Nephron (organoid): ENCODE data around the gene UBE3B.

Source experiments
- H3K27ac Mint-ChIP-seq, 3 experiments: 2 replicates each; pipeline ENCODE4 v1.8.0; 2020; ENCODE audit warnings: mixed read lengths in 3 of 3, mild to moderate bottlenecking in 2 of 3, moderate library complexity in 1 of 3
- H3K27me3 Mint-ChIP-seq: 2 replicates; pipeline ENCODE4 v1.8.0; 2021; ENCODE audit warnings: low read depth, mild to moderate bottlenecking, moderate library complexity, mixed read lengths
- H3K36me3 Mint-ChIP-seq: 2 replicates; pipeline ENCODE4 v1.8.0; 2020; ENCODE audit warnings: low read depth, mixed read lengths
- H3K4me1 Mint-ChIP-seq: 2 replicates; pipeline ENCODE4 v1.8.0; 2020; ENCODE audit warnings: mixed read lengths
- H3K4me3 Mint-ChIP-seq, 3 experiments: 2 replicates each; pipeline ENCODE4 v1.8.0; 2020; ENCODE audit warnings: mild to moderate bottlenecking in 3 of 3, mixed read lengths in 3 of 3, moderate library complexity in 2 of 3
- H3K9me3 Mint-ChIP-seq: 2 replicates; pipeline ENCODE4 v1.8.0; 2020; ENCODE audit warnings: mixed read lengths
- CTCF ChIP-seq, 3 experiments: fragments of 200-600 bp; sonication (generic); IDR thresholded peaks; one replicate each; pipeline ENCODE4 v1.5.0; 2021; ENCODE audit warnings: antibody characterized with exemption in 3 of 3; ENCODE audit not compliant: unreplicated experiment in 3 of 3

UBE3B gene

GRCh38 chr12:109493090-109493489 lies 15.7 kb downstream of the UBE3B start:
- no peak for TF ChIP-seq CTCF (IDR thresholded peaks at IDR 0.05; ENCODE audit: unreplicated experiment in 3 of 3)
- H3K9me3 Mint-ChIP-seq: no peaks in the 10 kb centered on the region
- H3K4me3 Mint-ChIP-seq: no peak overlapping the region
- H3K36me3 Mint-ChIP-seq: peaks cover 63% of the 10 kb centered on the region
- no peaks in the 10 kb centered on the region for H3K27me3 Mint-ChIP-seq
- no peak overlapping the region for H3K27ac Mint-ChIP-seq
- H3K4me1 Mint-ChIP-seq: no peaks in the 10 kb centered on the region

GRCh38 chr12:109493938-109494337 lies 16.5 kb downstream of the UBE3B start:
- no peaks in the 10 kb centered on the region for H3K9me3 Mint-ChIP-seq
- H3K4me1 Mint-ChIP-seq: no peaks in the 10 kb centered on the region
- H3K27ac Mint-ChIP-seq: no peak overlapping the region
- no peak for TF ChIP-seq CTCF (IDR thresholded peaks at IDR 0.05; ENCODE audit: unreplicated experiment in 3 of 3)
- H3K4me3 Mint-ChIP-seq: no peak overlapping the region
- H3K36me3 Mint-ChIP-seq: peaks cover 70% of the 10 kb centered on the region
- no peaks in the 10 kb centered on the region for H3K27me3 Mint-ChIP-seq

- no peak for TF ChIP-seq CTCF (IDR thresholded peaks at IDR 0.05; ENCODE audit: unreplicated experiment in 3 of 3)
- H3K9me3 Mint-ChIP-seq: no peaks in the 10 kb centered on the region
- no peak overlapping the region for H3K27ac Mint-ChIP-seq
- no peaks in the 10 kb centered on the region for H3K4me1 Mint-ChIP-seq
- no peak overlapping the region for H3K4me3 Mint-ChIP-seq
- H3K27me3 Mint-ChIP-seq: no peaks in the 10 kb centered on the region
- H3K36me3 Mint-ChIP-seq: peaks cover 70% of the 10 kb centered on the region
Measured at GRCh38 chr12:109494348-109494881, 17.0 kb downstream of the UBE3B start.

GRCh38 chr12:109495012-109495411 lies 17.6 kb downstream of the UBE3B start:
- Mint-ChIP-seq H3K27ac (no peak overlapping the region), H3K36me3 (peaks cover 71% of the 10 kb centered on the region), H3K4me3 (no peak overlapping the region), H3K9me3 (no peaks in the 10 kb centered on the region), H3K4me1 (no peaks in the 10 kb centered on the region), H3K27me3 (no peaks in the 10 kb centered on the region)
- TF ChIP-seq CTCF (IDR thresholded peaks at IDR 0.05; ENCODE audit: unreplicated experiment in 3 of 3): no peak

GRCh38 chr12:109496306-109496705 lies 18.9 kb downstream of the UBE3B start:
- TF ChIP-seq CTCF (IDR thresholded peaks at IDR 0.05; ENCODE audit: unreplicated experiment in 3 of 3): no peak
- H3K27me3 Mint-ChIP-seq: no peaks in the 10 kb centered on the region
- peaks cover 72% of the 10 kb centered on the region for H3K36me3 Mint-ChIP-seq
- no peak overlapping the region for H3K27ac Mint-ChIP-seq
- no peaks in the 10 kb centered on the region for H3K9me3 Mint-ChIP-seq
- no peak overlapping the region for H3K4me3 Mint-ChIP-seq
- H3K4me1 Mint-ChIP-seq: no peaks in the 10 kb centered on the region

- Mint-ChIP-seq H3K27me3 (no peaks in the 10 kb centered on the region), H3K36me3 (peaks cover 78% of the 10 kb centered on the region), H3K4me1 (no peaks in the 10 kb centered on the region)
Measured at GRCh38 chr12:109497675-109498074, 20.2 kb downstream of the UBE3B start.

More at GRCh38 chr12:109497675-109498074, 20.2 kb downstream of the UBE3B start:
- Mint-ChIP-seq H3K27ac (no peak overlapping the region), H3K4me3 (no peak overlapping the region), H3K9me3 (no peaks in the 10 kb centered on the region)
- TF ChIP-seq CTCF (IDR thresholded peaks at IDR 0.05; ENCODE audit: unreplicated experiment in 3 of 3): no peak
